Stomach (tissue), 4 donors: ENCODE data around the gene EID2B.

Experiments used
- CTCF ChIP-seq, 7 experiments: fragments of 450-650 bp in 4 of 7; fragments of 200-600 bp in 3 of 7; sonication (generic) in 3 of 7; IDR thresholded peaks; one replicate each; pipeline ENCODE4 v1.5.1; 2016 to 2019; ENCODE audit warnings: antibody characterized with exemption in 7 of 7, control low read depth in 2 of 7, mild to moderate bottlenecking in 1 of 7
- POLR2A ChIP-seq, 4 donors: fragments of 450-650 bp; IDR thresholded peaks; one replicate each; pipeline ENCODE4 v1.6.1; 2016; ENCODE audit warnings: antibody characterized with exemption in 4 of 4, control low read depth in 2 of 4, mild to moderate bottlenecking in 1 of 4, moderate library complexity in 1 of 4
- POLR2AphosphoS5 ChIP-seq, 3 donors: sonication (generic); formaldehyde crosslinking; IDR thresholded peaks; one replicate each; pipeline ENCODE4 v1.6.1; 2016; ENCODE audit warnings: antibody characterized with exemption in 3 of 3

GRCh38 chr19:39525205-39525604 is 7.4 kb downstream of the EID2B start:
- no peak for TF ChIP-seq CTCF (IDR thresholded peaks at IDR 0.05)
- no peak for TF ChIP-seq POLR2AphosphoS5 (IDR thresholded peaks at IDR 0.05)
- no peak for TF ChIP-seq POLR2A (IDR thresholded peaks at IDR 0.05)
